ENCODE data around the gene PWP1. TPM values are rescaled to one million over a fixed set of nuclear protein-coding genes. Genes with fewer than 3 reads are reported as not detected.

Gene PWP1
- total and polyA plus RNA-seq, 3 experiments from 2014 or later = 71.3 to 80.2 (median 72.3) TPM

GRCh38 chr12:107730618-107731341 lies 45.2 kb downstream of the PWP1 start:
- Histone ChIP-seq H3K9me3 (ENCODE audit: low read length) (no peaks in the 10 kb centered on the region), H3K4me3 (ENCODE audit: low read length) (no peak overlapping the region), H3K27ac (ENCODE audit: low read depth, low read length) (no peak overlapping the region), H3K27me3 (ENCODE audit: insufficient read depth, low read length, poor library complexity, severe bottlenecking) (no peaks in the 10 kb centered on the region), H3K4me1 (ENCODE audit: insufficient read depth, low read length) (no peaks in the 10 kb centered on the region), H3K36me3 (ENCODE audit: insufficient read depth, low read length) (peaks cover 15% of the 10 kb centered on the region)
- no peak for DNase-seq
- Mint-ChIP-seq H3K27ac (no peak overlapping the region), H3K9me3 (peaks cover 0 to 2% (median 0%) of the 10 kb centered on the region in 5 donors), H3K4me1 (no peaks in the 10 kb centered on the region), H3K36me3 (peaks cover 0 to 39% (median 10%) of the 10 kb centered on the region in 3 donors), H3K4me3 (no peak overlapping the region), H3K27me3 (no peaks in the 10 kb centered on the region)
- POLR2A ChIA-PET = no interaction called here
- CTCF ChIA-PET = no interaction called here

GRCh38 chr12:107731366-107731765 lies 45.8 kb downstream of the PWP1 start:
- ChIA-PET CTCF (no interaction called here), POLR2A (no interaction called here)
- peaks cover 3 to 45% (median 14%) of the 10 kb centered on the region in 3 donors for H3K36me3 Mint-ChIP-seq
- Histone ChIP-seq H3K36me3 (ENCODE audit: insufficient read depth, low read length) (peaks cover 21% of the 10 kb centered on the region), H3K27me3 (ENCODE audit: insufficient read depth, low read length, poor library complexity, severe bottlenecking) (no peaks in the 10 kb centered on the region), H3K9me3 (ENCODE audit: low read length) (no peaks in the 10 kb centered on the region), H3K4me3 (ENCODE audit: low read length) (no peak overlapping the region), H3K4me1 (ENCODE audit: insufficient read depth, low read length) (no peaks in the 10 kb centered on the region), H3K27ac (ENCODE audit: low read depth, low read length) (no peak overlapping the region)
- peaks cover 0 to 3% (median 0%) of the 10 kb centered on the region in 3 donors for H3K4me1 Mint-ChIP-seq
- H3K9me3 Mint-ChIP-seq = peaks cover 0 to 2% (median 0%) of the 10 kb centered on the region in 5 donors
- no peak overlapping the region for H3K27ac Mint-ChIP-seq
- H3K4me3 Mint-ChIP-seq = no peak overlapping the region
- no peaks in the 10 kb centered on the region for H3K27me3 Mint-ChIP-seq
- DNase-seq = no peak

DNA sequence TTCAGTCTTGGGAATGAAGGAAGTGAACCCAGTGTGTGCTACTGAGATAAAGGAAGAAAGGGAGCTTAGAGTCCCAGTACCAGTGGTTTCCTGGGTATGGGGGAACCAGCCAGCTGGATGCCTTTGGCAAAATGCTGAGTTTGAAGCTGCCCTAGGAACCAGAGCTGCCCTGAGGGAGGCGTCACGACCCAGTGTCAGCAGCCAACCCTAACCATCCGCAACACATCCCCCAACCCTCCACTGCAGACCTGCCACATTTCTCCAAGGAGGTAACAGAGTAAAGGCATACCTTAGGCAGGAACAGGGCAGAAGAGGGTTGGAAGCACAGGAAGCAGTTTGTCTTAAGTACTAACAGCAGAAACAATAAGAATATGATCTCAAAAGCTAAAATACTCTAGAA lies 46.8 kb downstream of the PWP1 start:
- peak overlapping the region in 3 of 8 donors; percentile 39 to 60 (median 42) for H3K27ac Mint-ChIP-seq
- peaks cover 0 to under 1% (median 0%) of the 10 kb centered on the region in 5 donors for H3K9me3 Mint-ChIP-seq
- CTCF ChIA-PET = no interaction called here
- peaks cover 29% of the 10 kb centered on the region for H3K36me3 ChIP-seq (ENCODE audit: insufficient read depth, low read length)
- H3K4me1 ChIP-seq (ENCODE audit: insufficient read depth, low read length) = no peaks in the 10 kb centered on the region
- DNase-seq = no peak
- H3K9me3 ChIP-seq (ENCODE audit: low read length) = no peaks in the 10 kb centered on the region
- H3K27ac ChIP-seq (ENCODE audit: low read depth, low read length) = no peak overlapping the region
- peaks cover 0 to 7% (median 2%) of the 10 kb centered on the region in 3 donors for H3K4me1 Mint-ChIP-seq
- peaks cover 3 to 55% (median 20%) of the 10 kb centered on the region in 3 donors for H3K36me3 Mint-ChIP-seq
- no peak overlapping the region for H3K4me3 Mint-ChIP-seq
- no peaks in the 10 kb centered on the region for H3K27me3 Mint-ChIP-seq
- POLR2A ChIA-PET = no interaction called here
- H3K27me3 ChIP-seq (ENCODE audit: insufficient read depth, low read length, poor library complexity, severe bottlenecking) = no peaks in the 10 kb centered on the region
- no peak overlapping the region for H3K4me3 ChIP-seq (ENCODE audit: low read length)

GRCh38 chr12:107734139-107734538 lies 48.5 kb downstream of the PWP1 start:
- H3K9me3 ChIP-seq (ENCODE audit: low read length) = no peaks in the 10 kb centered on the region
- no peak for DNase-seq
- peaks cover 46% of the 10 kb centered on the region for H3K36me3 ChIP-seq (ENCODE audit: insufficient read depth, low read length)
- ChIA-PET CTCF (no interaction called here), POLR2A (no interaction called here)
- no peak overlapping the region for H3K4me3 ChIP-seq (ENCODE audit: low read length)
- Mint-ChIP-seq H3K27ac (peak overlapping the region in 1 of 8 donors; percentile 19), H3K9me3 (no peaks in the 10 kb centered on the region), H3K4me3 (no peak overlapping the region), H3K27me3 (no peaks in the 10 kb centered on the region), H3K36me3 (peaks cover 13 to 72% (median 28%) of the 10 kb centered on the region in 3 donors), H3K4me1 (peaks cover 0 to 7% (median 3%) of the 10 kb centered on the region in 3 donors)
- H3K27ac ChIP-seq (ENCODE audit: low read depth, low read length) = no peak overlapping the region
- H3K4me1 ChIP-seq (ENCODE audit: insufficient read depth, low read length) = no peaks in the 10 kb centered on the region
- H3K27me3 ChIP-seq (ENCODE audit: insufficient read depth, low read length, poor library complexity, severe bottlenecking) = no peaks in the 10 kb centered on the region

- peaks cover 54% of the 10 kb centered on the region for H3K36me3 ChIP-seq (ENCODE audit: insufficient read depth, low read length)
- Mint-ChIP-seq H3K4me1 (peaks cover 0 to 7% (median 3%) of the 10 kb centered on the region in 3 donors), H3K27me3 (no peaks in the 10 kb centered on the region), H3K27ac (peak overlapping the region in 3 of 8 donors; percentile 44 to 69 (median 59)), H3K9me3 (no peaks in the 10 kb centered on the region), H3K4me3 (no peak overlapping the region), H3K36me3 (peaks cover 14 to 87% (median 34%) of the 10 kb centered on the region in 3 donors)
- H3K27me3 ChIP-seq (ENCODE audit: insufficient read depth, low read length, poor library complexity, severe bottlenecking) = no peaks in the 10 kb centered on the region
- CTCF ChIA-PET = no interaction called here
- POLR2A ChIA-PET = interaction anchor here (1.2 kb wide), 1 partner anchor 23 kb away, joined by 4 read pairs; no protein-coding TSS in a partner anchor
- no peaks in the 10 kb centered on the region for H3K4me1 ChIP-seq (ENCODE audit: insufficient read depth, low read length)
- no peak overlapping the region for H3K4me3 ChIP-seq (ENCODE audit: low read length)
- DNase-seq = no peak
- no peaks in the 10 kb centered on the region for H3K9me3 ChIP-seq (ENCODE audit: low read length)
- no peak overlapping the region for H3K27ac ChIP-seq (ENCODE audit: low read depth, low read length)
Observed at GRCh38 chr12:107735763-107736162, 50.2 kb downstream of the PWP1 start.

GRCh38 chr12:107736914-107737313 lies 51.3 kb downstream of the PWP1 start:
- H3K27ac ChIP-seq (ENCODE audit: low read depth, low read length) = no peak overlapping the region
- peaks cover 22 to 96% (median 43%) of the 10 kb centered on the region in 3 donors for H3K36me3 Mint-ChIP-seq

DNA sequence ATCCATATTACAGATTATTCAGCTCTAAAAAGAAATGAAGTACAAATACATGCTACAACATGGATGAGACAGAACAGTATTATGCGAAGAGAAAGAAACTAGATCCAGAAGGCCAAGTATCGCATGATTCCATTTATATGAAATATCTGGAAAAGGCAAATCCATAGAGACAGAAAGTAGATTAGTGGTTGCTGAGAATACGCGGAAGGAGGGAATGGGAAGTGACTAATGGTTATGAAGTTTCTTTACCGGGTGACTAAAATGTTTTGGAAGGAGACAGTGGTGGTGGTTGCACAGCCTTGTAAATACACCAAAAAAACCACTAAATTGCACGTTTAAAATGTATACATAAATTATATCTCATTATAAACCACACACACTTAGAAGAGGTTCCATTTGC lies 62.9 kb downstream of the PWP1 start:
- peaks cover 2 to 36% (median 14%) of the 10 kb centered on the region in 3 donors for H3K36me3 Mint-ChIP-seq
- H3K4me1 Mint-ChIP-seq = peaks cover 3 to 14% (median 10%) of the 10 kb centered on the region in 3 donors
- Histone ChIP-seq H3K9me3 (ENCODE audit: low read length) (no peaks in the 10 kb centered on the region), H3K27me3 (ENCODE audit: insufficient read depth, low read length, poor library complexity, severe bottlenecking) (no peaks in the 10 kb centered on the region), H3K4me3 (ENCODE audit: low read length) (no peak overlapping the region), H3K27ac (ENCODE audit: low read depth, low read length) (no peak overlapping the region), H3K4me1 (ENCODE audit: insufficient read depth, low read length) (no peaks in the 10 kb centered on the region), H3K36me3 (ENCODE audit: insufficient read depth, low read length) (peaks cover 35% of the 10 kb centered on the region)
- H3K27ac Mint-ChIP-seq = no peak overlapping the region
- no peak overlapping the region for H3K4me3 Mint-ChIP-seq
- CTCF ChIA-PET = no interaction called here
- no peak for DNase-seq
- no peaks in the 10 kb centered on the region for H3K9me3 Mint-ChIP-seq
- H3K27me3 Mint-ChIP-seq = no peaks in the 10 kb centered on the region
- POLR2A ChIA-PET = interaction anchor here (0.6 kb wide), 1 partner anchor 798 kb away, joined by 6 read pairs; no protein-coding TSS in a partner anchor

More at GRCh38 chr12:107736914-107737313, 51.3 kb downstream of the PWP1 start:
- Mint-ChIP-seq H3K27me3 (no peaks in the 10 kb centered on the region), H3K4me3 (no peak overlapping the region), H3K9me3 (no peaks in the 10 kb centered on the region), H3K27ac (peak overlapping the region in 3 of 8 donors; percentile 0 to 78 (median 14)), H3K4me1 (peaks cover 0 to 7% (median 3%) of the 10 kb centered on the region in 3 donors)
- CTCF ChIA-PET = no interaction called here
- no peak for DNase-seq
- POLR2A ChIA-PET = interaction anchor here (1.2 kb wide), 1 partner anchor 22 kb away, joined by 4 read pairs; no protein-coding TSS in a partner anchor
- Histone ChIP-seq H3K4me3 (ENCODE audit: low read length) (no peak overlapping the region), H3K4me1 (ENCODE audit: insufficient read depth, low read length) (no peaks in the 10 kb centered on the region), H3K36me3 (ENCODE audit: insufficient read depth, low read length) (peaks cover 63% of the 10 kb centered on the region), H3K9me3 (ENCODE audit: low read length) (no peaks in the 10 kb centered on the region), H3K27me3 (ENCODE audit: insufficient read depth, low read length, poor library complexity, severe bottlenecking) (no peaks in the 10 kb centered on the region)

DNA sequence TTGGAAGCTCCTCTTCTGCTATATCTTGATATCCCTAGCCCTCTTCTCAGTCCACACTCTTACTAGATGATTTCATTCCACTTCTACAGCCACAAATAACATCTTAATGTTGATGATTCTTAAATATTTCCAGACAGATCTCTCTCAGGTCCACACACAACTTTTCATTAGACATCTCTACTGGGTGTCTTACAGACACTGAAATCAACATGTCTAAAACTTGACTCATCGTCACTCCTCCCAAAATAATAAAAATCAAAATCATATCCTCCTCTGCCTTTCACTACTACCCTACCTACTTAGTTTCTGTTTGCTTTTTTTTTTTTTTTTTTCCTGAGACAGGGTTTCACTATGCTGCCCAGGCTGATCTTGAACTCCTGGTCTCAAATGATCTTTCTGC lies 63.5 kb downstream of the PWP1 start:
- ChIA-PET CTCF (no interaction called here), POLR2A (no interaction called here)
- Mint-ChIP-seq H3K4me3 (no peak overlapping the region), H3K27ac (no peak overlapping the region), H3K27me3 (no peaks in the 10 kb centered on the region), H3K9me3 (no peaks in the 10 kb centered on the region), H3K36me3 (peaks cover 3 to 38% (median 15%) of the 10 kb centered on the region in 3 donors), H3K4me1 (peaks cover 3 to 19% (median 16%) of the 10 kb centered on the region in 3 donors)
- no peak for DNase-seq
- Histone ChIP-seq H3K27ac (ENCODE audit: low read depth, low read length) (no peak overlapping the region), H3K4me3 (ENCODE audit: low read length) (no peak overlapping the region), H3K36me3 (ENCODE audit: insufficient read depth, low read length) (peaks cover 29% of the 10 kb centered on the region), H3K4me1 (ENCODE audit: insufficient read depth, low read length) (no peaks in the 10 kb centered on the region), H3K27me3 (ENCODE audit: insufficient read depth, low read length, poor library complexity, severe bottlenecking) (no peaks in the 10 kb centered on the region), H3K9me3 (ENCODE audit: low read length) (no peaks in the 10 kb centered on the region)

All from CD8-positive, alpha-beta memory T cell (primary cell).